HCT116 (cell line): Measurements from ENCODE around the gene SEMA3C.

ENCODE experiments used
- CEBPB ChIP-seq: IDR thresholded peaks from 2 replicates; pipeline ENCODE4 v1.6.1; 2012; ENCODE audit warnings: low read depth
- ELF1 ChIP-seq: IDR thresholded peaks from 2 replicates; pipeline ENCODE4 v1.6.1; 2012; ENCODE audit warnings: low read depth, borderline replicate concordance
- EZH2phosphoT487 ChIP-seq: fragments of 200-600 bp; IDR thresholded peaks from 2 replicates; pipeline ENCODE4 v1.6.1; 2018; ENCODE audit warnings: antibody characterized with exemption, borderline replicate concordance
- FOSL1 ChIP-seq: IDR thresholded peaks from 2 replicates; pipeline ENCODE4 v1.6.1; 2012; ENCODE audit warnings: low read depth
- POLR2A ChIP-seq: IDR thresholded peaks from 2 replicates; pipeline ENCODE4 v1.7.0; 2011; ENCODE audit warnings: borderline replicate concordance; ENCODE audit not compliant: insufficient read depth, insufficient read length; ENCODE audit errors: extremely low read depth
- POLR2AphosphoS5 ChIP-seq: IDR thresholded peaks from 2 replicates; pipeline ENCODE4 v1.6.1; 2011; ENCODE audit warnings: mild to moderate bottlenecking, low read depth, low read length, moderate library complexity
- RAD21 ChIP-seq: IDR thresholded peaks from 2 replicates; pipeline ENCODE4 v1.6.1; 2012; ENCODE audit warnings: low read depth, mild to moderate bottlenecking
- TCF7L2 ChIP-seq: IDR thresholded peaks from 2 replicates; pipeline ENCODE4 v1.7.0; 2011; ENCODE audit warnings: borderline replicate concordance, inconsistent platforms; ENCODE audit not compliant: insufficient read depth, insufficient read length; ENCODE audit errors: extremely low read depth
- ZNF274 ChIP-seq: fragments of 200-500 bp; sonication (Bioruptor generic); IDR thresholded peaks from 2 replicates; pipeline ENCODE4 v1.6.1; 2014; ENCODE audit warnings: mild to moderate bottlenecking, low read depth, low read length, inconsistent platforms
- TF ChIP-seq, protein P1 (sequence below): IDR thresholded peaks from 2 replicates; pipeline ENCODE4 v1.6.1; 2011; ENCODE audit warnings: mild to moderate bottlenecking, low read length, moderate library complexity; ENCODE audit not compliant: insufficient replicate concordance; ENCODE audit errors: extremely low read depth
- TF ChIP-seq, protein P2 (sequence below), 3 experiments: fragments of 200-600 bp in 1 of 3; sonication (generic) in 1 of 3; IDR thresholded peaks in 2 of 3; conservative IDR thresholded peaks in 1 of 3; 2 replicates each; pipeline ENCODE4 v1.5.1; 2012 to 2017; ENCODE audit warnings: low read depth in 2 of 3, low read length in 2 of 3, antibody characterized with exemption in 1 of 3, borderline replicate concordance in 1 of 3, control low read depth in 1 of 3, mild to moderate bottlenecking in 1 of 3, mixed read lengths in 1 of 3, mixed run types in 1 of 3, moderate library complexity in 1 of 3; ENCODE audit not compliant: insufficient read depth in 1 of 3

GRCh38 chr7:80881351-80881900 lies 37.4 kb downstream of the SEMA3C start:
- TF ChIP-seq POLR2A (no peak), ELF1 (no peak), RAD21 (no peak), POLR2AphosphoS5 (no peak), TCF7L2 (no peak), FOSL1 (no peak), ZNF274 (no peak), EZH2phosphoT487 (no peak), CEBPB (no peak)
- TF ChIP-seq, protein P1, sequence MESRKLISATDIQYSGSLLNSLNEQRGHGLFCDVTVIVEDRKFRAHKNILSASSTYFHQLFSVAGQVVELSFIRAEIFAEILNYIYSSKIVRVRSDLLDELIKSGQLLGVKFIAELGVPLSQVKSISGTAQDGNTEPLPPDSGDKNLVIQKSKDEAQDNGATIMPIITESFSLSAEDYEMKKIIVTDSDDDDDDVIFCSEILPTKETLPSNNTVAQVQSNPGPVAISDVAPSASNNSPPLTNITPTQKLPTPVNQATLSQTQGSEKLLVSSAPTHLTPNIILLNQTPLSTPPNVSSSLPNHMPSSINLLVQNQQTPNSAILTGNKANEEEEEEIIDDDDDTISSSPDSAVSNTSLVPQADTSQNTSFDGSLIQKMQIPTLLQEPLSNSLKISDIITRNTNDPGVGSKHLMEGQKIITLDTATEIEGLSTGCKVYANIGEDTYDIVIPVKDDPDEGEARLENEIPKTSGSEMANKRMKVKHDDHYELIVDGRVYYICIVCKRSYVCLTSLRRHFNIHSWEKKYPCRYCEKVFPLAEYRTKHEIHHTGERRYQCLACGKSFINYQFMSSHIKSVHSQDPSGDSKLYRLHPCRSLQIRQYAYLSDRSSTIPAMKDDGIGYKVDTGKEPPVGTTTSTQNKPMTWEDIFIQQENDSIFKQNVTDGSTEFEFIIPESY: no peak
- TF ChIP-seq, protein P2, sequence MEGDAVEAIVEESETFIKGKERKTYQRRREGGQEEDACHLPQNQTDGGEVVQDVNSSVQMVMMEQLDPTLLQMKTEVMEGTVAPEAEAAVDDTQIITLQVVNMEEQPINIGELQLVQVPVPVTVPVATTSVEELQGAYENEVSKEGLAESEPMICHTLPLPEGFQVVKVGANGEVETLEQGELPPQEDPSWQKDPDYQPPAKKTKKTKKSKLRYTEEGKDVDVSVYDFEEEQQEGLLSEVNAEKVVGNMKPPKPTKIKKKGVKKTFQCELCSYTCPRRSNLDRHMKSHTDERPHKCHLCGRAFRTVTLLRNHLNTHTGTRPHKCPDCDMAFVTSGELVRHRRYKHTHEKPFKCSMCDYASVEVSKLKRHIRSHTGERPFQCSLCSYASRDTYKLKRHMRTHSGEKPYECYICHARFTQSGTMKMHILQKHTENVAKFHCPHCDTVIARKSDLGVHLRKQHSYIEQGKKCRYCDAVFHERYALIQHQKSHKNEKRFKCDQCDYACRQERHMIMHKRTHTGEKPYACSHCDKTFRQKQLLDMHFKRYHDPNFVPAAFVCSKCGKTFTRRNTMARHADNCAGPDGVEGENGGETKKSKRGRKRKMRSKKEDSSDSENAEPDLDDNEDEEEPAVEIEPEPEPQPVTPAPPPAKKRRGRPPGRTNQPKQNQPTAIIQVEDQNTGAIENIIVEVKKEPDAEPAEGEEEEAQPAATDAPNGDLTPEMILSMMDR (IDR thresholded peaks at IDR 0.05 in 2 of 3, conservative IDR thresholded peaks at IDR 0.05 in 1 of 3; ENCODE audit: borderline replicate concordance in 1 of 3, insufficient read depth in 1 of 3, low read depth in 2 of 3, low read length in 2 of 3): no peak
